ENCODE measurements around the gene HECTD1.
A peak's percentile ranks its signal among the peaks of the same experiment; 100 is the strongest.
"Not testable (repeated sequence)": the region's sequence is repeated elsewhere in the genome, so short reads cannot be mapped to it uniquely, and the experiment has no call there.

Gene HECTD1

GRCh38 chr14:31192544-31192943, 15.0 kb downstream of the HECTD1 start:
- DNase-seq: not testable (repeated sequence)

DNA sequence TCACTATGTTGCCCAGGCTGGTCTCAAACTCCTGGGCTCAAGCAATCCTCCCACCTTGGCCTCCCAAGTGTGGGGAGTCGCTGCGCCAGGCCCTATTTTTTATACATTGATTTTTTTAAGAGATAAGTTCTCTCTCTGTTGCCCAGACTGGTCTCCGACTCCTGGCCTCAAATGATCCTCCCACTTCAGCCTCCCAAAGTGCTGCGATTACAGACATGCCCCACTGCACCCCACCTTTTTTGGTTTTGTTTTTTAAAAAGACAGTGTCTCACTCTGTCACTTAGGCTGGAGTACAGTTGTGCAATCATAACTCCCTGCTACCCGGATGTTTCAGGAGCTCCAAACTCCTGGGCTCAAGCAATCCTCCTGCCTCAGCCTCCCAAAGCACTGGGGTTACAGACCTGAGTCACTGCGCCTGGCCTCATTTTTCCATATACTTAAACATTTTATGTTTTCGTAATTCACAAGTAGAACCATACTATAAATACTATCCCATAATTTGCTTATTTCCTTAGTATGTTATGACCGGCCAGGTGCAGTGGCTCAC, 16.8 kb downstream of the HECTD1 start:
- no peak for DNase-seq

GRCh38 chr14:31190219-31190603, 17.4 kb downstream of the HECTD1 start:
- DNase-seq: no peak

GRCh38 chr14:31189346-31190218, 18.0 kb downstream of the HECTD1 start:
- no peak for DNase-seq

GRCh38 chr14:31188744-31189143, 18.8 kb downstream of the HECTD1 start:
- no peak for DNase-seq

DNA sequence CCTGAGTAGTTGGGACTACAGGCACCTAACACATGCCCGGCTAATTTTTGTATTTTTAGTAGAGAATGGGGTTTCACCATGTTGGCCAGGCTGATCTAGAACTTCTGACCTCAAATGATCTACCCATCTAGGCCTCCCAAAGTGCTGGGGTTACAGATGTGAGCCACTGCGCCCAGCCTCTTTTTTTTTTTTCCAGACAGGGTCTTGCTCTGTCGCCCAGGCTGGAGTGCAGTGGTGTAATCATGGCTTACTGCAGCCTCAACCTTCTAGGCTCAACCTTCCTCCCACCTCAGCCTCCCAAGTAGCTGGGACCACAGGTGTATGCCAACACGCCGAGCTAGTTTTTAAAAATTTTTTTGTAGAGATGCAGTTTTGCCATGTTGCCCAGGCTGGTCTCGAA, 25.6 kb downstream of the HECTD1 start:
- DNase-seq: not testable (repeated sequence)

GRCh38 chr14:31181271-31181670, 26.3 kb downstream of the HECTD1 start:
- DNase-seq: no peak

- no peak for DNase-seq
These were observed 27.1 kb downstream of the HECTD1 start for GRCh38 chr14:31180299-31181051.

- DNase-seq: no peak
These were observed 33.2 kb downstream of the HECTD1 start for GRCh38 chr14:31174433-31174832.

GRCh38 chr14:31173120-31173837, 34.3 kb downstream of the HECTD1 start:
- DNase-seq: no peak

DNA sequence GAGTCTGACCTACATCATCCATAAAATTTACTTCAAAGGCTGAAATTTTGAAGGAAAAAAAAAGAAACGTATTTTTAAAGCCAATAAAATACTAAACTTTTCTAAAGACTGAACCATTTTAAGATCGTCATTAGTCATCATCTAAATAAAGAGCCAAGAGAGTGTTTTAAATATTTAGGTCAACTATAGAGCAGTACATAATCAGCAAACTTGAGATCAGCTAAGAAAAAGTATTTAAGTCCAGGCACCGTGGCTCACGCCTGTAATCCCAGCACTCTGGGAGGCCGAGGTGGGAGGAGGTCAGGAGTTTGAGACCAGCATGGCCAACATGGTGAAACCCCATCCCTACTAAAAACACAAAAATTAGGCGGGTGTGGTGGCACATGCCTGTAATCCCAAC, 35.5 kb downstream of the HECTD1 start:
- DNase-seq: peak; percentile 15

- no peak for DNase-seq
These were observed 37.2 kb downstream of the HECTD1 start for GRCh38 chr14:31170411-31170810.

DNA sequence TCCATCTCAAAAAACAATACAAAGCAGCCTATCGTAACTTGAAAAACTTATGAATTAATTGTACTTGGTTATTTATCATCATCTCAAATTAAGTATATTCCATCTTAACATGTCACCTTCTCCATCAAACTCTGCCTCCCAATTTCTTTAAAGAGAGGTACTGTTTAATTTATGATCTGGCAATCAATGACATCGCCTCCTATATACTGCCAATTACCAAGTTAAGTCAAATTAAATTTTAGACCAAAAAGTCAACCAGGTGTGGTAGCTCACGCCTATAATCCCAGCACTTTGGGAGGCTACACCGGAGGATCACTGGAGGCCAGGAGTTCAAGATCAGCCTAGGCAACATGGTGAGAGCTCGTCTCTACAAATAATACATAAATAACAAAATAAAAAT, 37.7 kb downstream of the HECTD1 start:
- DNase-seq: no peak

DNA sequence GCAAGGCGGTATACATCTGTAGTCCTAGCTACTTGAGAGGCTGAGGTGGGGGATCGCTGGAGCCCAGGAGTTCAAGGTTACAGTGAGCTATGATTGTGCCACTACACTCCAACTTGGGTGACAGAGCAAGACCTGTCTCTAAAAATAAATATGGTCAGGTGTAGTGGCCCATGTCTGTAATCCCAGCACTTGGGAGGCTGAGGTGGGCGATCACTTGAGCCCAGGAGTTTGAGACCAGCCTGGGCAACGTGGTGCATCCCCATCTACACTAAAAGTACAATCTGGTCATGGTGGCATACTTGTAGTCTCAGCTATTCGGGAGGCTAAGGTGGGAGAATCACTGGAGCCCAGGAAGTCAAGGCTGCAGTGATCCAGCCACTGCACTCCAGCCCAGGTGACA, 40.6 kb downstream of the HECTD1 start:
- no peak for DNase-seq

GRCh38 chr14:31166271-31166561, 41.4 kb downstream of the HECTD1 start:
- DNase-seq: no peak

DNA sequence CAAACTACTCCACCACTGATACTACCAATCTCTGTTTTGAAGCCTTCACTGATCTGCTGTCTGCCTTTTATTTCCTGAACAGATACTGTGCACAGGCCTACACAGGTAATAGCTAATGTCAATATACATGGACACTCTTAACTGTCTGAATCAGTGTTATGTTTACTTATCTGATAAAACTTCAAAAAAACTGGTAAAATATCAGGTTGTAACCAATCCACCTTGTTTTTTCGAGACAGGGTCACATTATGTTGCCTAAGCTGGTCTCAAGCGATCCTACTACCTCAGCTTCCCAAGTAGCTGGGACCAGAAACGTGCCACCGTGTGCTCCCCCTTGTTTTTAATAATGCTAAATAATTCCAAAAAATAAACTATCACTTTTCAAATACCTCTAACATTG, 43.5 kb downstream of the HECTD1 start:
- no peak for DNase-seq

DNA sequence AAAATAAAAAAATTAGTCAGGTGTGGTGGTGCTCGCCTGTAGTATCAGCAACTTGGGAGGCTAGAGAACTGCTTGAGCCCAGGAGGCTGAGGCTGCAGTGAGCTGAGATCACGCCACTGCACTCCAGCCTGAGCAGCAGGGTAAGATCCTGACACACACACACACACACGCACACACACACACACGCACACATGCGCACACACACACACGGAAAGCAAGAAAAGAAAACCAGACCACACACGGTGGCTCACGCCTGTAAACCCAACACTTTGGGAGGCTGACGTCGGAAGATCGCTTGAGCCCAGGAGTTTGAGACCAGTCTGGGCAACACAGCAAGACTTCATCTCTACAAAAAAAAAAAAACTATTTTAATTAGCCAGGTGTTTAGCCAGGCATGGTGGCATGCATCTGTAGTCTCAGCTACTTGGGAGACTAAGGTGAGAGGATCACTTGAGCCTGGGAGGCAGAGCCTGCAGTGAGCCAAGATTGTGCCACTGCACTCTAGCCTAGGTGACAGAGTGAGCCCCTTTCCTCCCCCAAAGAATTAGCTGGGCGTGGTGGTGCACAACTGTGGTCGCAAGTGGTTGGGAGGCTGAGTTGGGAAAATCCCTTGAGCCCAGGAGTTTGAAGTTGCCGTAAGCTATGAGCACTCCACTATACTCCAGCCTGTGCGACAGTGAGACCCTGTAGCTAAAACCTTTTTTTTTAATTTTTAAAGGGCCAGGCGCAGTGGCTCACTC, 44.5 kb downstream of the HECTD1 start:
- no peak for DNase-seq

DNA sequence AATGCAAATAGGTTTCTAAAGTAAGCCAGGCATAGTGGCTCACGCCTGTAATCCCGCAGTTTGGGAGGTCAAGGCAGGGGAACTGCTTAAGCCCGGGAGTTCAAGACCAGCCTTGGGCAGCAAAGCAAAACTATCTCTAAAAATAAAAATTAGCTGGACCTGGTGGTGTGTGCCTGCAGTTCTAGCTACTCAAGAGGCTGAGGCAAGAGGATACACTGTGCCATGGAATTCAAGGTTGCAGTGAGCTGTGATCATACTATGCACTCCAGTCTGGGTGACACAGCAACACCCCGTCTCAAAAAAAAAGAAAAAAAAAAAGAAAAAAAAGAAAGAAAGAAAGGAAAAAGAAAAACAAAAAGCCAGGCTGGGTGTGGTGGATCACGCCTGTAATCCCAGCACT, 46.3 kb downstream of the HECTD1 start:
- no peak for DNase-seq

GRCh38 chr14:31159682-31160296, 47.8 kb downstream of the HECTD1 start:
- DNase-seq: no peak

DNA sequence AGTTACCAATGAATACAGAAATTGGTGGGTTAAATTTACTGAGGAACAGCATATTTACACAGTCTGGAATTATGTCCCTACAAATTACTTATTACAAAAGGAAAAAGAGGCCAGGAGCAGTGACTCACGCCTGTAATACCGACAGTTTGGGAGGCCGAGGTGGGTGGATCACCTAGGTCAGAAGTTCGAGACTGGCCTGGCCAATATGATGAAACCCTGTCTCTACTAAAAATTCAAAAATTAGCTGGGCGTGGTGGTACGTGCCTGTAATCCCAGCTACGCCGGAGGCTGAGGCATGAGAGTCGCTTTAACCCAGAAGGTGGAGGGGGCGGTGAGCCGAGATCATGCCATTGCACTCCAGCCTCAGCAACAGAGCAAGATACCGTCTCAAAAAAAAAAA, 52.6 kb downstream of the HECTD1 start:
- DNase-seq: no peak

GRCh38 chr14:31142455-31143087, 65.0 kb downstream of the HECTD1 start:
- DNase-seq: no peak
